Neural progenitor cell (in vitro differentiated cells): Measurements from ENCODE around the gene MSI2.

Experiments used
- EZH2 ChIP-seq: fragments of 200-600 bp; sonication (generic); IDR thresholded peaks from 2 replicates; pipeline ENCODE4 v1.6.1; 2017; ENCODE audit warnings: antibody characterized with exemption, mild to moderate bottlenecking, moderate library complexity
- EZH2phosphoT487 ChIP-seq: fragments of 200-600 bp; sonication (generic); IDR thresholded peaks from 2 replicates; pipeline ENCODE4 v1.6.1; 2017; ENCODE audit warnings: antibody characterized with exemption
- TF ChIP-seq, protein P1 (sequence below): fragments of 200-600 bp; sonication (generic); IDR thresholded peaks from 2 replicates; pipeline ENCODE4 v1.5.1; 2017; ENCODE audit warnings: antibody characterized with exemption, mild to moderate bottlenecking

- TF ChIP-seq, protein P1, sequence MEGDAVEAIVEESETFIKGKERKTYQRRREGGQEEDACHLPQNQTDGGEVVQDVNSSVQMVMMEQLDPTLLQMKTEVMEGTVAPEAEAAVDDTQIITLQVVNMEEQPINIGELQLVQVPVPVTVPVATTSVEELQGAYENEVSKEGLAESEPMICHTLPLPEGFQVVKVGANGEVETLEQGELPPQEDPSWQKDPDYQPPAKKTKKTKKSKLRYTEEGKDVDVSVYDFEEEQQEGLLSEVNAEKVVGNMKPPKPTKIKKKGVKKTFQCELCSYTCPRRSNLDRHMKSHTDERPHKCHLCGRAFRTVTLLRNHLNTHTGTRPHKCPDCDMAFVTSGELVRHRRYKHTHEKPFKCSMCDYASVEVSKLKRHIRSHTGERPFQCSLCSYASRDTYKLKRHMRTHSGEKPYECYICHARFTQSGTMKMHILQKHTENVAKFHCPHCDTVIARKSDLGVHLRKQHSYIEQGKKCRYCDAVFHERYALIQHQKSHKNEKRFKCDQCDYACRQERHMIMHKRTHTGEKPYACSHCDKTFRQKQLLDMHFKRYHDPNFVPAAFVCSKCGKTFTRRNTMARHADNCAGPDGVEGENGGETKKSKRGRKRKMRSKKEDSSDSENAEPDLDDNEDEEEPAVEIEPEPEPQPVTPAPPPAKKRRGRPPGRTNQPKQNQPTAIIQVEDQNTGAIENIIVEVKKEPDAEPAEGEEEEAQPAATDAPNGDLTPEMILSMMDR = no peak
- TF ChIP-seq EZH2 (no peak), EZH2phosphoT487 (no peak)
Measured at GRCh38 chr17:57277923-57278604, 21.7 kb downstream of the MSI2 start.
